NCI-H1694 treated with DMSO at 0.1 percent for 48 hours (cell line): Measurements from ENCODE around the gene THAP3.

Source experiments
- DNase-seq: peaks from one replicate; lab custom pipeline; 2025; lab: John Stamatoyannopoulos, UW

Gene THAP3

DNA sequence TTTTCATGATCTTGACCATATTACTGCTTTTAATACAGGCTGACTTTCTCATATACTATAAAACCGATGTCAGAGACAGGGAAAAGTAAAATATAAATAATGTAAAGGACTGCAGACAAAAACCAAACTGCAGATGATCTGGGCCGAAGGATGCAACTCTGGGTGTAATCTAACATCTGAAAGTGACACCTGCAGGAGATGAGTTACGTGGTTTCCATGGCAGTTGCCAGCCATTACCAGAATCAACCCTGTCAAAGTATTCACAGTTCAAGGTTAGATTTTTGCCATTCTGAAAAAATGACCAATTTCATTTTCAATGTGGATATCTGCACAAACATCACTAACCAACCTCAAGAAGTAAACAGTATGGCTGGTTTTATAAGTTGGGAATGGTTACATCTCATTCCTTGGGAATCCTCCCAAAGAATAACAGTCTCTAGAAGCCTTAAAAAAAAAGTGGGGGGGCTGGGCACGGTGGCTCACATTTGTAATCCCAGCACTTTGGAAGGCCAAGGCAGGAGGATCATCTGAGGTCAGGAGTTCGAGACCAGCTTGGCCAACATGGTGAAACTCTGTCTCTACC is 49.2 kb downstream of the THAP3 start:
- no peak for DNase-seq

DNA sequence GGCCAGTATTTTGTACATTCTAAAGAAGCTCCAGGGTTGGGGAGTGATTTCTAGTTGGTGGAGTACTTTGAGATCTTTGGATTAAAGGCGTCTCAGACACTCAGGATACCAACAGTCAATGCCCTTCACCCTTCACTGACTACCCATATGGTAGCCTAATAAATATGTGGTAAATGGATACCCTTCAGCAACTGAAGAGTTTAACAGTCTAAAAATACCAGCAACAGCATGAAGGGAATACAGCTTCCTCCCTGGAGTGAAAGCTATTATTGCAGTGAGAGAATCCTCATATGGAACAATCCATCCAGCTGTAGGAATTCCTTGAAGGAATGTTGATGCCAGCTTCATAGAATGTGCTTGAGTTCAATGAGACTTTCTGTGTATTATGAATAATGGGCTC is 50.1 kb downstream of the THAP3 start:
- peak; percentile 5 for DNase-seq

DNA sequence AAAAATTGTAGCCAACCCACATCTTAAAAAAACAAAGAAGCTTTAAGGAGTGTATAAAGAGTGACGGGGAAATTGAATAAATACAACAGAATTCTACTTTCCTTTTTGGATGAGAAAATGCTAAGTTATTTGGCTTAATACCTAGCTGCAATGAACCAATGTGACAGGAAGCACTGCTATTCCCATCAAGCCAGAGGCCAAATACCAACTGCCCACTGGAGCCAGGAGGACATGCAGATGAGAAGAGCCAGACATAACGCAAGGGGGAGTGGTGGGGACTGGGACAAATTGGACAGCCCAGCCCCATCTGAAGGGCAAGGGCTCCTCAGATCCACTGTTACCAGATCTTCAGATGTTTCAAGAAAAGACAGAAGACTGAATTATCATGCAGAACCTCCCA is 51.3 kb downstream of the THAP3 start:
- DNase-seq: no peak
